HG02852 (cell line): ENCODE data around the gene SEMA3G.

ENCODE experiments used
- ATAC-seq: cut with Tn5 transposase; IDR thresholded peaks from one replicate; pipeline ENCODE4 v1.9.1; 2021; ENCODE audit warnings: mild to moderate bottlenecking, moderate library complexity; ENCODE audit not compliant: unreplicated experiment

The SEMA3G gene

DNA sequence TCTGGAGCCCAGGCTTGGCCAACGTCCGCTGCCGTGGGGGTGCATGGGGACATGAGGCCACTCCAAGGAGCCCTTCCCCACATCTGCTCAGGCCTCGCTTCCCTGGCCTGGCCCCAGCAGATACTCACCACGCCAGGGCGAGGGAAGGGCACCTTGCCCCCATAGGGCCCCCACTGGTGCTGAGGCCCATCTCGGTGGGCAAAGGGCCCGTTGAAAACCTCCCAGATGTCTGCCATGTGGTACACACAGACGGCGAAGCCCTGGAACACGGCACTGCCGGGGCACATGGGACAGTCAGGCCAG lies 4.7 kb downstream of the SEMA3G start:
- no peak for ATAC-seq

DNA sequence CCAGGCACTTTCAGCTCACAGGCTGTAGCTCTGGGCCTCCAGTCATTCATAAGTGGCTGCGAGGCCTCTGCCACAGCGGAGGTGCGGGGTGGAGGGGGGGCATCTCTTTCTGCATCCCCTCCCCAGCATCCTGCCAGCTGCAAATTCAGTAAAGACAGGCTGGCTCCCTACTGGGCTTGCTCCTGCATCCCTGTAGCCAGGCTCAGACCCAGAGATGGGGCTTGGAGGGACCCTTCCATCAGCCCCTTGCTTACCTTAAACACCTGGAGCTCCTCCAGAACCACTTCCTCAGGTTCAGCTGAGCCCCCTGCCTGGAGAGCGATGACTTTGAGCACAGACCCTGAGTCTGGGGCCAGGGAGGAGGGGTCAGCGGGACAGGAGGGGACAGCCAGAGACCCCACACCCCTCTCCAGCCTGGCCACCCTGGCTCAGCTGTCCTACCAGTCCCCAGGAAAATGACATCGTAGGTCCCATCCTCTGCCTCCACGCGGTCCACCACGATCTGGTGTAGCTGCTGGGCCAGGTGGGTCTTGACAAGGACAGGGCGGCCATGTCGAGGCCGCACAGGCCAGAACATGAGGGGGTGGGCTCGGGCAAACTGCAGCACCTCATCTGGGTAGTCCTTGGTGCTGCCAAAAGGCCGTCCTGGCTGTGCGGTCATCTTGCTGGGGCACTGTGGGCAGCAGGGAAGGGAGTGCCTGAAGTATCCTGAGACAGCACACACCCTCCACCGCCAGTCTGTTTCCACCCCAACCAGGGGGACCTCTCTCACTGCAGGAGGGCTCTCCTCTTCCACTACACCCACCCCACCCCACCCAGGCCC lies 5.3 kb downstream of the SEMA3G start:
- no peak for ATAC-seq

DNA sequence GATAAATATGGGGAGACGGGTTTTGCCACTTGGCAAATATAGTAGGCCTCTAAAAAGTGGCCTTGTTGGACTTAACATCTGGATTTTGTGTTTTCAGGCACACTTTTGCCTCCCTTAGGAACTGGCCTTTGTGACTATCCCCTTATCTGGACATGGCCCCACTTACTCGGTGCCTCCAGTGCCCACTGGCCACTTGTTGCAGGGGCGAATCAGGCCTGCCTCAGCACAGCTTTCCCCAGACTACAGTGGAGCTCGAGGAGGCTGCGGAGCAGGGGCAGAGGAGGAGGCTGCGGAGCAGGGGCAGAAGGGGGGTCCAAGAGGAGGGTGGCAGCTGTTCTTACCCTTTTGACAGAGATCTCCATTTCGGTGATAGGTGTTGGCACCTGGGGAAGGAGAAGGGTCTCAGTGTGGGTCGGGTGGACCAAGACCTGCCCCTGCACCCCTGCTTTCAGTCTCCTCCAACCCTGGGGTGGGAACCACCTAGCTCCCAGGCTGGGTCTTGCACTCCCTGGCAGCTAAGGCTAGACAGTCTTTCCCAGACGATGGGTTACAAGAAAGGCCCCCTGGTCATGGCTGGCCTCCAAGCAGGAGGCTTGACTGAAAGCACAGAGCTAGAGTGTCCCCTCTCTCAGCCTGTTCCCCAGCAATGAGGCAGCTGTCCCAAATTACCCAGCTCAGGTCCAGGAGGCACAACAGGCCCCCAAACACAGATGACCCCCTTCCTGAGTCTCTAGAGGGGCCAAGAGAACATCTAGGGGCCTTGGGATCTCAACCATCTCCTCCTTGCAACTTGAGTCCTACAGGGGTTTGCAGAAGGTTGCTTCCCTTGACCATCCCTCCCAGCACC lies 6.1 kb downstream of the SEMA3G start:
- ATAC-seq, result no peak

DNA sequence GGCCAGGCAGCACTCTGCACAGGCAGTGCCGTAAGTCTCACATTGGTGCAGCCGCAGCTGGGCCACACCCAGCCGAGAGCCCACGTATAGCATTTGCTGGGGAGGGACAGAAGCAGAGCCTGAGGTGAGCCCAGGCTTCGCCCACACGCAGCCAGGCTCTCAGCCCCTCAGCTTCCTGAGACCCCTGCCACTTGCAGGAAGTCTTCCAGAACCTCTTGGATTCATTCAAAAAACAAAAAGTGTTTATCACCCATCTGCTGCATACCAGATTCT lies 6.9 kb downstream of the SEMA3G start:
- ATAC-seq, result no peak

DNA sequence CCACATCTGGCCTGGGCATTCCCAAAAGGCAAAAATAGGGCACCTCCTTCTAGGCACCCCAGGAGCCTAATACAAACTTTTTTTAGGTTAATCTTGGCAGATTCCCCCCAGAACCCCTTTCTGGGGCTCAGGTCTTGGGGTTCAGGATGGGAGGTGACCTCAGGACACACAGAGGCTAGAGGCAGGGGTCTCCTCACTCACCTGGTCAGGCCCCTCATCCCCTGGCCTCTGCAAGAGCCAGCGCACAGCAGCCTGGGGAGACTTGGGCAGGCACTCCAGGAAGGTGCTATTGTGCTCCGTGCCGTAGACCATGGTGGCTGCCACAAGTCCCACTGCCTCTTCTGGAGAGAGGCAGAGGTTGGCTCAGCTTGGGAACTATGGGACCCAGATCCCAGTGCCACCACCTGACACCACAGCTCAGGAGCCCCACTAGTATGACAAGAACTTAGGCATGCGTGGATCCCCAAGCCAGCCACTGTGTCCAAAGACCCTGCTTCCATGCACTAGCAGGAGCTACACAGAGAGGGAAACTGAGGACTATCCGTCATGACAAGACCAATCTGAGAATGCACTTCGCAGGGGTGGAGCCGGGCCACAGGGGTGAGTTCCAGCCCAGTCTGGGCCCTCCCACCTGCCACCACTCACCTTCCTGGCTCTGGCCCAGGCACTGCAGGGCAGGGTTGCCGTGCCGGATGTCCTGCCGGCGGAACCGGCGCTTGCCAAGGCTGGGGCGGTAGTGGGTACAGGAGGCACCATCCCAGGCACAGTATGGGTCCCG lies 7.4 kb downstream of the SEMA3G start:
- no peak for ATAC-seq

DNA sequence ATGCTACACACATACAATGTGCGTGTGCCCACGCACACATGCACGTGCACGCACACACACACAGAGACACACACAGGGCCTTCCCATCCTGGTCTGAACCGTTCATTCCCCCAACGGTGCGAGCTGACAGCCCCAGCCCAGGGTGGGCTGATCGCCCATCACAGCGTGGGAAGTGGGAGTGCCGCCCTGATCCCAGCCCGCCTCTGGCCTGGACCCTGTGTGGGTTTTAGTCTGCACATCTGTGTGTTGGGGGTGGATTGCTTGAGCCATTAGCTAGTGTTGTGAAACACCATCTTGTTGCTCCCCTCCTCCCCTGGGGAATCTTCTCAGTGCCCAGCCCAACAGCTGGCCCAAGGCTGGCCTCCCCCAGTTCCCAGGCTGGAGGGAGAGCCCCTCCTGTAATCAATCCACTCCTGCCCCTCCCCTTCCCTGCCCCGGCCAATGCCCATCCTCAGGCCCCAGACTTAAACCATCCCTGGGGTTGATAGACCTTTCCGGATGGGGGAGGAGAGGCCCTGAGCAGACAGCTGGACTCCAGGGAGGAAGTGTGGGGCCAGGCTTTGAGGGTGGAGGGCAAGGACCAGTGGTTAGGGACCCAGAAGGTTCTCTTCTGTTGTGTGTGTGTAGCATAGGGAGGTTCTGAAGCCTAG lies 8.3 kb downstream of the SEMA3G start:
- ATAC-seq, result no peak

DNA sequence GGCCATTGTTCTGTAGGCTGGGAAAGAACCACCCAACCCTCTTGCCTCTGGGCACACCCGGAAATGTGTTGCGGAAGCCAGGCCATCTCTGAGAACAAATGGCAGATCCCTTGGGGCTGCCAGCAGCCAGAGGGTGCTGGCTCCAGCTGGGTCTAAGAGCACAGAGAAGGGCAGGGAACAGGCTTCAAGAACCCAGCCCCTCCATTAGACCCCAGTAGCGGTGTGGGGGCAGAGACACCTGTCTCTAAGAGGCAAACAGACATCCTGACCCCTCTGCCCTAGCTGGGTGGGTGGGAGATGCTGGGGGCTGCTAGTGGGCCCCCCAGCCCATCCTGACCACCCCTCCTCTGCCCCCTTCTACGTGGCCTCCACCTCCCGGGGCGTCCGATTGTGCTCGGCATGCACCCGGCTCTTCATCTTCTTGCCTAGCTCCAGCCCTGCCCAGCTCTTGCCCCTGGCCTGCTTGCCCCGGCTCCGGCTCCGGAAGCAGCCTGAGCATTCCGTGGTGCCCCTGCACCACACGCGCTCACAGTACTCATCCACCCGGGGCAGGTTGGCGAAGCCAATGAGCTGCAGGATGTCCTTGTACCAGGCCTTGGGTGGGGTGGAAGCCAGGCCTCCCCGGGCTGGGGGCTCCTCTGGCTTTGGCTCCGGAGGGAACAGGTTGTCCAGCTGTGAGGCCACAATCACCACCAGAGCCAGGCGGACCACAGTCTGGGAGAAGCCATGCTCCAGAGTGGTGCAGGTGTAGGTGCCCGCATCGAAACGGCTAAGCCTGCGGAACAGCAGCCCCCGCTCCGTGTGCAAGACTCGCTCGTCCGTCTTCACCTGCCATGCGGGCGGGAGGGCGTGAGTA lies 9.4 kb downstream of the SEMA3G start:
- ATAC-seq, result no peak

DNA sequence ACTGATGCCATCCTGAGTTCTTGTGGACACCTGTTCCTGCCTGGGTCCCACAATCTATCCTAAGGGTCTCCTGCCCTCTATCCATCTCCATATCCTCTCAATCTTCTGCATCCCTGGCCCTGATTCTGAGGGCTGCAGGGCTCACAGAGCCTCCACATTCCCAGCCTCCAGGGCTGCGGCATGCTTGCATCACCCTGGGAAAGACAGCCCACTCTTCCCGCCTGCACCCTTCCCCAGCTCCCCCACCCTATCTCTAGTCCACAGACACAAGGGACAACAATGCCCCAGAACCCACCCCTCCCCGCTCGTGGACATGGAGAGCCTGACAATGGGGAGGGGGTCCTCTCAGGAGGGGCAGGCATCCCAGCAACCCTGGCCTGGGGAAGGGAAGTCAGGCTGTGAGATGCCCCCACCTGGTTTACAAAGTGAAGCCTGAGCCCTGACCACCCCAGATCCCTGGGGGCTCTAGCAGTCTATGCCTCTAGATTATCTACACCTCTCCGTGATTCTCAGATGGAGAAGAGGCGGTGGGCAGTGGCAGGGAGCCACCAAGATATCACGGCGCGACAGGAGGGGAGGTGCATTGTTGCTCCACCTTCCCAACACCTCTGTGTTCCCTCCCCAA lies 10.3 kb downstream of the SEMA3G start:
- ATAC-seq, result no peak

DNA sequence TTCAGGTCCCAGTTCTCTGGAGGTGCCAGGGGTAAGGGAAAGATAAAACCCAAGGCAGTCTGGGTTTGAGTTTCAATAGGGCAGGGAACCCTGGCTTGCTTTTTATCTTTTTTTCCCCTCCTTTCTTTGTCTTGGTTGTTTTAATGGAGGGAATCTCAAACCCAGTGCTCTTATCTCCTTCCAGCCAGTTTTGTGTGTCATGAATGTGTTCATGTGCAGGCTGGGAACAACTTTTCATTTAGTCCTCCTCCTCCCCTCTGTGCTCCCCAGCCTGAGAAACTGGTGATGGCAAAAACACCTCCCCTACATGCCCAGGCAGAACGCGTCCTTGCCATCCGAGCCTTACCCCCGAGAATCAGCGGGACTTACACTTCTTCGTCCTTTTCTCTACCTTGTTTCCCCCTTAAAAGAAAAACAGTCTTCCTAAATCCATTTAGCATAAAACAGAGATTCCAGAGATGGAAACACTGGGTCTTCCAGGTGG lies 10.9 kb downstream of the SEMA3G start:
- no peak for ATAC-seq

DNA sequence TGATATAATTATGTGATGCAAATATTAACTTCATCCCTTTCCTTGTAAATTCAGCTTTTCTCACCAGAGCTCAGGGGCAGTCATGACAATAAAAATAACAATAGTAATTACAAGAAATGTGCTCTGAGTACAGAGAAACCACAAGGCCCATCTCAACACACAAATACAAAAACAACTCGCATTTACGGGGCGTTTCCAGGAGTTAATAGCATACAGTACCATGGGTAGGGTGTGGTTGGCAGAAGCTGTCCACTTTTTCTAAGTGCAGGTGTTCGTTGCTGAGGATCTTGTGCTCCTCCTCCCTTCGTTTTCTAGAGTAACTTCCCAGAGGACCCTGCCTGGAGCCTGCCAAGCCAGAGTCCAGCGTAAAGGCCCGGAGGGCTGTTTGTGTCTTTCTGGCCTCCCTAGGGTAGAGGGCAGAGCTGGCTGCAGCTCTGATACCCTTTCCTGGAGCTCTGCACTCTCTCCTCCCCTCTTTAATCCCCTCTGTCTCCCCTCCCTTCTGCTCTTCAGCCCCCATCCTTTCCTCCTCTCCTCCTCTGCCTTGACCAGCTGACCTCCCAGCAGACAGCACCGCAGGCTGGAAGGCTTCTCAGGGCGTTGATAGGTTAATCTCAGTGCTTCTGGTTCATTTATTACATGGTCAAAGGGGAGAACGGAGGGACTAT lies 11.4 kb downstream of the SEMA3G start:
- no peak for ATAC-seq

DNA sequence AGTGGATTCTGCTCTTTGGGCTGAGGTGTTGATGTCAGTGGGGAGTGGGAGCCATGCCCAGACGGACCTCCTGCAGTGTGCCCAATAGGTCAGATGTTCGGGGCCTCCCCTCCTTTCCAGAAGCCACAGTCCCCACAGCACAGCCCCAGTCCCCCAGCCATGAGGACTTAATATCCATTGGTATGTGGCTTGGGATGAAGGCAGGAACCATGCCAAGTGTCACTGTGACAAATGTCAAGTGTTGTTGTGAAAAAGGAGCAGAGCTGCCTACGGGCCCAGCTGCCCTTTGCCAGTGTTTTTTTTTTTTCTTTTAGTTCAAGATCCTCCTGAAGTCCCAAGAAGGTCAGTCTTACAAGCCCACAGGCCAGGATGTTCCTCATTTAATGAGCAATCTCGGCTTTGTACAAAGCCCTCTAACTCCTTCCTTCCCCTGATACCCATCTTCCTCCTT lies 12.2 kb downstream of the SEMA3G start:
- no peak for ATAC-seq

DNA sequence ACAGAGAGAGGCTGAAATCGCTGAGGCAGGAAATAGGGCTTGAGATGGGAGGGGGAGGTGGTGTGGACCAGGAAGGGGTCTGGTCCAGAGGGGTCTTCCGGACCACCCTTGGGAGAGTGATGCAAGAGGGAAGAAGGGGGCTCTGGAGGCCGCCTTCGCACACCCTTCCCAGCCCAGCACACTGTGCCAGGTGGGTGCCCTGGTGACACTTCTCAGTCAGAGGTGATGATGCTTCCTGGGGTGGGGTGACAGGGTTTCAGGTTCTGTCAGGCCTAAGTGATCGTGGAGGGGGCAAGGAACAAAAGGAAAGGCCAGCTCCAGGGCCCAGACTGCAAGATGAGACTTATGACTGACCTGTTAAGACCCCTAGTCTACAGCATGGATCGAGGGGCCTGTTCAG lies 12.7 kb downstream of the SEMA3G start:
- no peak for ATAC-seq

DNA sequence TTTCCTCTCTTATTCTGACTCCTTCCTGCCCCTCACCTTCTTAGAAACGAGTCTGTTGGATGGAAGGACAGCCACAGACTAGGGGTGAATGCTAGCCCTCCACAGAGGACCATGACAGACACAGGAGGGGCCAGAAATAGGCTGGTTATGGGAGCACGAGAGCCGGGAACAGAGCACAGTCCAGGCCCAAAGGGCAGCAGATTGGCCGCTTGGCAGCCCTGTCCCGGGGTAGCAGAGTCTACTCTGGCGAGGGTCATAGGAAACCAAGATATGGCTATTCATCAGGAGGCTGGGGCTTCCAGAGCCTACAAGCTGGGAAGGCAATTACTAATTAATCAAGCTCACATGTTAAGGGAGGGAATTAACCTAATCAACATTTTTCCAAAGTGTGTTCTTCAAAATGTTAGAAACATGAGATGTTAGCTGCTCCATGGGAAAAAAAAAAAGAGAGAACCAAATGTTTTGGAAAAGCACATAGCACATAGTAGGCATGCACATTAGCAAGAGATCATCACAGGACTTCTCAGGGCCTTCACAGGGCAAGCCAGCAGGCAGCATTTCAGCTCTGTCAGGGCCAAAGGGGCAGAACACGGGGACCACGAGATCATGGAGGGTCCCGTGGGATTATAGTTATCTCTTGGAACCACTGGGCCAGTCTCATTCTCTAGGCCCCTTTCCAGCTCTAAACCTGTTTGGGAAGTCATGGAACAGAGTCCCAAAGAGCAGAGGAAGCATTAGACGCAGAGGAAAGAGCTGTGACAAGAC lies 13.3 kb downstream of the SEMA3G start:
- ATAC-seq, result no peak

DNA sequence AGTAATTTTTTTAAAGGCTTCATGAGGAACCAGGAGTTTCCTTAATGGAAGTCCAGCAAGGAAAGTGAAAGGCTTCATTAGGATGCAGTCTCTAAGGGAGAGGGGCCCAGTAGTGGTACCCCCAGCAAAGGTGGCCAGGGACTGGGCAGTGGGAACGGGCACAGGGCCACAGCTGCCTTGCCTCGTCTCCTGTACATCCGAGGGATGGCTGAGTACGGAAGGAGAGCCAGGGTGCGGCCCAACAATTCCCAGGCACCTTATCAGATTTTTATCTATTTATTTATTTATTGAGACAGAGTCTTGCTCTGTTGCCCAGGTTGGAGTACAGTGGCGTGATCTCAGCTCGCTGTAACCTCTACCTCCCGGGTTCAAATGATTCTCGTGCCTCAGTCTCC lies 14.5 kb downstream of the SEMA3G start:
- ATAC-seq, result no peak

DNA sequence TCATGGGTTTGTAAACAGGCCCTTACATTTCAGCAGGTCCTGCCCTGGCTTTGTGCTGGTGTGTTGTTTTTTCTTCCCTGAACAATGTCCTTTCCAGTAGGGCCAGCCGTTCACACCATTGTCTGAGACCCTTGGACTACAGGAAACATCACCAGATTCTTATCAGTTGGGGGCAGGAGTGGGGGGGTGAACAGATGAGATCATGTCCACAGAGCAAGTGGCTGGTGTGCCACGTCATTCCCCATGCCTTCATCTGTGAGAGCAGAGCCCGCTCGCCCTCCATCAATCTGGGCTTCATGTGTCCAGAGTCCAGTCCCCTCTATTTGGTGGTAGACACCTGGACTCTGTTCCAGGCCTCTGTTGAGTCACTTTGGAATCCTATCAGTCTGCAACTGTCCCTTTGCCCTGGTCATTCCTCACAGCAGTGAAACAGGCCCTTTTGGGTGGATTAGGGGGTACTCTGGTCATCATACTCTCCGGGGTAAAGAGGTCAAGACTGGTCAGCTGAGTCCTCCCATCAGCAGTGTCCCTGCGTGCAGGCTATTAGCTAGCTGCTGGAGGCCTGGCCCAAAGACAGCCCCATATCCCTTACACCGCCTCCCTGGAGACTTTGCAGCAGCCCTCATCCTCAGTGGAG lies 15.0 kb downstream of the SEMA3G start:
- no peak for ATAC-seq

DNA sequence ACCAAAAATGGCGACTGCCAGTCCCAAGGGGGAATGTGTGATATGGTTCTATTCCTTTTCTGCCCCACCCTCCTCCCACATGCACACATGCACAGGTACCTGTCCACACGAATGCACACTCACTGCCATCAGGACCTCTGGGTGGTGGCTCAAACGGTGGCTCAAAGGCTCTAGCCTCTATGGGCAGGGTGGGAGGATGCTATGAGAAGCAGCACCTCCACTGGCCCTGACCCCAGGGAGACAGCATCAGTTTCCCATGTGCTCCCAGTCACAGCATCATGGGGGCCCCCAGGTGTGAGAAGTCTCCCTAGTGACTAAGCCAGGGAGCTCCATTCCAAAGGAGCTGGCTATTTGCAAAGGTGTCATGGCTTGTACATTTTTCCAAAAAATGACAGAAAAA lies 15.9 kb downstream of the SEMA3G start:
- ATAC-seq, result no peak

DNA sequence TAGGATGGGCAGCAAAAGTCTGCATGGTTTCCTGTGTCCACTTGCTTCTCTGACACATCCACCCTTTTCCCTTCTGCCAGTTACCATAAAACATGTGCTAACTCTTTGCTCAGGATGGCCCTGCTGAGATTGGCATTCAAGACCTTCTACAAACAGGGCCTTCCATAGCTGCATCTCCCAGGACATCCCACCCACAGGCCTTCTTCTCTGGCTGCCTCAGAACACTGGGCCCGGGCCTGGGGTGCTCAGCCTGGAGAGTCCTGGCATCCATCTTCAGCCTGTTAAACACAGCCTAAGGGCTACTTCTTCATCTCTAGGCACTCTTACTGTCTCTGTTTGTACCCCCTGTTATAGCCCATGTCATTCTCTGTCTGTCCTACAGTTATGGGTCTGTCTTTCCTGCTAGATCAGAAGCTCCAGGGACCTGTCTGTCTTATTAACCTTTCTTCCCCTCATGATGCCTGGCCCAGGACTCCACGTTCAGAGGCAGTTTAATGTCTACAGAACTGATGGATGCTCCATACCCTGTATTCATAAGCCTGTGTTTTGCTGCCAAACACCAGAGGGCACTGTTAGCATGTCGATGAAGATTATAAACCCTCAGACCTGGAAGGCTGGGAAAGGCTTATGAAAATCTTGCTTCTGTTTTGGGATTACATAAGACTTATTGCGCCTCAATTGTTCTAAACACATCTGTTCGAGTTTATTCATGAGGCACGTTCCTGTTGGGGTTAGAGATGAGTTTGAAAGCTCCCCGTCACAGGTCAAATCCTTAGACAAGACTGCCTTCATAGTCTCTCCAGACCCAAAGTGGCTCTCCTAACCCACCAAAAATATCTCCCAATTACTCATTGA lies 16.5 kb downstream of the SEMA3G start:
- no peak for ATAC-seq
